Measurements from ENCODE around the gene PACRG.

The PACRG gene

GRCh38 chr6:163019926-163020325 is 292.2 kb downstream of the PACRG start:
- H3K9me2 ChIP-seq (replicated peaks; ENCODE audit: insufficient read depth, low read length): no peaks in the 10 kb centered on the region
- TF ChIP-seq CTCF (IDR thresholded peaks at IDR 0.05; ENCODE audit: insufficient read depth, low read length, poor library complexity, severe bottlenecking) (no peak), EZH2phosphoT487 (conservative IDR thresholded peaks at IDR 0.05; ENCODE audit: low read length) (no peak)
- H3K27ac ChIP-seq (ENCODE audit: low read depth, low read length): no peak overlapping the region
- no peaks in the 10 kb centered on the region for H3F3A ChIP-seq (ENCODE audit: insufficient read depth)
- H3K4me2 ChIP-seq (ENCODE audit: low read depth, low read length, poor library complexity, severe bottlenecking): no peak overlapping the region
- H2AFZ ChIP-seq (ENCODE audit: low read depth, low read length, severe bottlenecking): no peak overlapping the region
- no peaks in the 10 kb centered on the region for H3K36me3 ChIP-seq (ENCODE audit: low read length)
- H3K4me3 ChIP-seq (ENCODE audit: insufficient read depth, low read length, poor library complexity, severe bottlenecking): no peak overlapping the region
- no peak overlapping the region for H3K9ac ChIP-seq (ENCODE audit: low read length)
- H3K9me3 ChIP-seq (ENCODE audit: insufficient read depth, low read length): peaks cover 5% of the 10 kb centered on the region; the same call in 1 of the 2 replicates
- H4K20me1 ChIP-seq (ENCODE audit: low read depth, low read length): no peaks in the 10 kb centered on the region
- no peaks in the 10 kb centered on the region for H3K27me3 ChIP-seq (ENCODE audit: low read length)
- no peaks in the 10 kb centered on the region for H3K79me2 ChIP-seq (ENCODE audit: insufficient read depth, low read length)

GRCh38 chr6:163021054-163021453 is 293.3 kb downstream of the PACRG start:
- Histone ChIP-seq H3K4me3 (ENCODE audit: insufficient read depth, low read length, poor library complexity, severe bottlenecking) (no peak overlapping the region), H3K27me3 (ENCODE audit: low read length) (no peaks in the 10 kb centered on the region), H4K20me1 (ENCODE audit: low read depth, low read length) (no peaks in the 10 kb centered on the region), H3K4me2 (ENCODE audit: low read depth, low read length, poor library complexity, severe bottlenecking) (no peak overlapping the region), H3K79me2 (ENCODE audit: insufficient read depth, low read length) (no peaks in the 10 kb centered on the region), H3K9me2 (replicated peaks; ENCODE audit: insufficient read depth, low read length) (no peaks in the 10 kb centered on the region), H3K9me3 (ENCODE audit: insufficient read depth, low read length) (peaks cover 5% of the 10 kb centered on the region; the same call in 1 of the 2 replicates), H2AFZ (ENCODE audit: low read depth, low read length, severe bottlenecking) (no peak overlapping the region), H3K27ac (ENCODE audit: low read depth, low read length) (no peak overlapping the region), H3K36me3 (ENCODE audit: low read length) (no peaks in the 10 kb centered on the region), H3K9ac (ENCODE audit: low read length) (no peak overlapping the region), H3F3A (ENCODE audit: insufficient read depth) (no peaks in the 10 kb centered on the region)
- TF ChIP-seq EZH2phosphoT487 (conservative IDR thresholded peaks at IDR 0.05; ENCODE audit: low read length) (no peak), CTCF (IDR thresholded peaks at IDR 0.05; ENCODE audit: insufficient read depth, low read length, poor library complexity, severe bottlenecking) (no peak)

- no peaks in the 10 kb centered on the region for H3K27me3 ChIP-seq (ENCODE audit: low read length)
- no peak overlapping the region for H2AFZ ChIP-seq (ENCODE audit: low read depth, low read length, severe bottlenecking)
- peaks cover 5% of the 10 kb centered on the region; the same call in 1 of the 2 replicates for H3K9me3 ChIP-seq (ENCODE audit: insufficient read depth, low read length)
- H4K20me1 ChIP-seq (ENCODE audit: low read depth, low read length): no peaks in the 10 kb centered on the region
- H3K9me2 ChIP-seq (replicated peaks; ENCODE audit: insufficient read depth, low read length): no peaks in the 10 kb centered on the region
- H3K9ac ChIP-seq (ENCODE audit: low read length): no peak overlapping the region
- no peaks in the 10 kb centered on the region for H3F3A ChIP-seq (ENCODE audit: insufficient read depth)
- H3K36me3 ChIP-seq (ENCODE audit: low read length): no peaks in the 10 kb centered on the region
- H3K4me2 ChIP-seq (ENCODE audit: low read depth, low read length, poor library complexity, severe bottlenecking): no peak overlapping the region
- TF ChIP-seq EZH2phosphoT487 (conservative IDR thresholded peaks at IDR 0.05; ENCODE audit: low read length) (no peak), CTCF (IDR thresholded peaks at IDR 0.05; ENCODE audit: insufficient read depth, low read length, poor library complexity, severe bottlenecking) (no peak)
- no peak overlapping the region for H3K4me3 ChIP-seq (ENCODE audit: insufficient read depth, low read length, poor library complexity, severe bottlenecking)
- no peak overlapping the region for H3K27ac ChIP-seq (ENCODE audit: low read depth, low read length)
- no peaks in the 10 kb centered on the region for H3K79me2 ChIP-seq (ENCODE audit: insufficient read depth, low read length)
Measured at GRCh38 chr6:163023700-163024099, 295.9 kb downstream of the PACRG start.
